OCI-LY3 (cell line): Measurements from ENCODE around the gene EYS.

Experiments
- EZH2phosphoT487 ChIP-seq: fragments of 200-600 bp; shearing (Covaris generic); IDR thresholded peaks from 2 replicates; pipeline ENCODE4 v1.6.1; 2018; ENCODE audit warnings: antibody characterized with exemption, mixed run types, low read depth
- TF ChIP-seq, protein P1 (sequence below): fragments of 200-600, 300-600 bp; sonication (generic); IDR thresholded peaks from 2 replicates; pipeline ENCODE4 v1.5.1; 2014; ENCODE audit warnings: antibody characterized with exemption, low read length, low read depth

DNA sequence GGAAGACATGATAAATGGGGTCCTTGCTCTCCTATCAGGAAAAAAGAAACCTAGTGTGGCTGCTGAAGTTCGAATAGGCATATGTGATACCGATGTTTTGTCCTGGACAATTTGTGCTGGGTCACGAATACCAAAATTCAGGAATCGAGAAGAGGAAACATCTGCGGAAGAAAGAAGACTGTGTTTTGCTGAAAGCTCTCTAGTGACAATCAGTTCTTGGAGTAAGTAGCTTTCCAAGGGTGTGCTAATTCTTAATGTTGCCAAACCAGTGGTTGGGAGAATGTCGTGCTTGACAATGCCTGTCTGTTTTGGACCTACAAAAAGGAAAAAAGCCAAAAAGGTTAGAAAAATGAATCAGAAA, 1115.4 kb downstream of the EYS start:
- TF ChIP-seq, protein P1, sequence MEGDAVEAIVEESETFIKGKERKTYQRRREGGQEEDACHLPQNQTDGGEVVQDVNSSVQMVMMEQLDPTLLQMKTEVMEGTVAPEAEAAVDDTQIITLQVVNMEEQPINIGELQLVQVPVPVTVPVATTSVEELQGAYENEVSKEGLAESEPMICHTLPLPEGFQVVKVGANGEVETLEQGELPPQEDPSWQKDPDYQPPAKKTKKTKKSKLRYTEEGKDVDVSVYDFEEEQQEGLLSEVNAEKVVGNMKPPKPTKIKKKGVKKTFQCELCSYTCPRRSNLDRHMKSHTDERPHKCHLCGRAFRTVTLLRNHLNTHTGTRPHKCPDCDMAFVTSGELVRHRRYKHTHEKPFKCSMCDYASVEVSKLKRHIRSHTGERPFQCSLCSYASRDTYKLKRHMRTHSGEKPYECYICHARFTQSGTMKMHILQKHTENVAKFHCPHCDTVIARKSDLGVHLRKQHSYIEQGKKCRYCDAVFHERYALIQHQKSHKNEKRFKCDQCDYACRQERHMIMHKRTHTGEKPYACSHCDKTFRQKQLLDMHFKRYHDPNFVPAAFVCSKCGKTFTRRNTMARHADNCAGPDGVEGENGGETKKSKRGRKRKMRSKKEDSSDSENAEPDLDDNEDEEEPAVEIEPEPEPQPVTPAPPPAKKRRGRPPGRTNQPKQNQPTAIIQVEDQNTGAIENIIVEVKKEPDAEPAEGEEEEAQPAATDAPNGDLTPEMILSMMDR: no peak
- no peak for TF ChIP-seq EZH2phosphoT487
